K562 (cell line): Measurements from ENCODE around the gene AFAP1. TPM values are rescaled to one million over a fixed set of nuclear protein-coding genes. Genes with fewer than 3 reads are reported as not detected.

ENCODE experiments used
- ATAC-seq: fragments of 200-7000 bp; cut with Tn5 transposase; 3 replicates; pipeline ENCODE4 v1.9.1; 2020; ENCODE audit warnings: moderate library complexity
- BruUV-seq: library from RNA; stranded (reverse); fragments of 400-500 nt; replicated peaks from 2 replicates; lab custom pipeline; 2021; lab: Mats Ljungman, UMichigan
- CTCF ChIA-PET: fragments of 300-600 bp; formaldehyde crosslinking; extraction: SDS; loops from one replicate; lab custom pipeline; 2021; ENCODE audit warnings: low intra/inter-chr PET ratio; lab: Yijun Ruan, JAX
- POLR2A ChIA-PET: fragments of 300-600, 350-650 bp; sonication (Branson Sonifier 250); formaldehyde crosslinking; extraction: SDS; loops from one replicate; lab custom pipeline; 2021; ENCODE audit warnings: antibody characterized with exemption, inconsistent platforms; lab: Yijun Ruan, JAX
- DNase-seq, 4 experiments: peaks; one replicate each; pipeline versions ENCODE4 v3.0.0 to v3.0.0-alpha.2; 2011 to 2018; ENCODE audit warnings: low spot score in 3 of 4, mixed read lengths in 3 of 4; ENCODE audit errors: extremely low read depth in 1 of 4
- FAIRE-seq: peaks from 2 replicates; lab custom pipeline; 2011; peaks lifted over from hg19 to GRCh38; lab: Jason Lieb, UNC
- H2AFZ ChIP-seq: 2 replicates; pipeline ENCODE4 v1.6.0; 2011; ENCODE audit warnings: low read depth, low read length, control low read depth, inconsistent platforms
- H3K27ac ChIP-seq: fragments of 200-600 bp; 3 replicates; pipeline ENCODE4 v1.8.0; 2011; ENCODE audit warnings: low read depth, mild to moderate bottlenecking, control low read depth, inconsistent platforms, low read length, moderate library complexity, mixed read lengths; ENCODE audit errors: extremely low read depth
- H3K27me3 ChIP-seq, 2 experiments: fragments of 300-600 bp in 1 of 2; 2 replicates in 1 of 2; 3 replicates in 1 of 2; pipeline versions ENCODE4 v1.6.0 to v1.8.0; 2011; ENCODE audit warnings: inconsistent platforms in 2 of 2, low read length in 2 of 2, mild to moderate bottlenecking in 1 of 2, mixed read lengths in 1 of 2, moderate library complexity in 1 of 2; ENCODE audit not compliant: control insufficient read depth in 2 of 2, insufficient read depth in 2 of 2
- H3K36me3 ChIP-seq: fragments of 300-600 bp; 3 replicates; pipeline ENCODE4 v1.8.0; 2011; ENCODE audit warnings: mild to moderate bottlenecking, low read length, inconsistent platforms; ENCODE audit not compliant: control insufficient read depth, insufficient read depth
- H3K4me1 ChIP-seq, 2 experiments: fragments of 200-600 bp in 1 of 2; replicated peaks in 1 of 2; 2 replicates in 1 of 2; 3 replicates in 1 of 2; pipeline versions ENCODE4 v1.5.1 to v1.8.0; 2011; ENCODE audit warnings: inconsistent platforms in 2 of 2, low read length in 2 of 2, mild to moderate bottlenecking in 1 of 2, mixed read lengths in 1 of 2, moderate library complexity in 1 of 2; ENCODE audit not compliant: control insufficient read depth in 2 of 2, insufficient read depth in 2 of 2
- H3K4me2 ChIP-seq: 2 replicates; pipeline ENCODE4 v1.6.1; 2011; ENCODE audit warnings: low read length, control low read depth, inconsistent platforms, mixed read lengths; ENCODE audit not compliant: insufficient read depth
- H3K4me3 ChIP-seq: fragments of 200-600 bp; sonication (generic), shearing (Covaris generic); 2 replicates; pipeline ENCODE4 v1.5.1; 2016; ENCODE audit warnings: control low read depth, inconsistent platforms
- H3K79me2 ChIP-seq: fragments of 200-600 bp; 3 replicates; pipeline ENCODE4 v1.8.0; 2011; ENCODE audit warnings: low read length, inconsistent platforms; ENCODE audit not compliant: control insufficient read depth, insufficient read depth
- H3K9ac ChIP-seq, 2 experiments: 2 replicates each; pipeline versions ENCODE4 v1.6.0 to v1.6.1; 2011; ENCODE audit warnings: low read depth in 2 of 2, low read length in 2 of 2, control low read depth in 1 of 2, inconsistent platforms in 1 of 2, mild to moderate bottlenecking in 1 of 2, mixed read lengths in 1 of 2; ENCODE audit not compliant: insufficient read depth in 1 of 2
- H3K9me1 ChIP-seq: one replicate; pipeline ENCODE4 v1.6.0; 2011; ENCODE audit warnings: inconsistent platforms, mild to moderate bottlenecking, low read length, moderate library complexity; ENCODE audit not compliant: control insufficient read depth, insufficient read depth
- H3K9me3 ChIP-seq: replicated peaks from 2 replicates; pipeline ENCODE4 v1.5.1; 2011; ENCODE audit warnings: low read depth, low read length, inconsistent platforms; ENCODE audit not compliant: control insufficient read depth, insufficient read depth
- H4K20me1 ChIP-seq: replicated peaks from 2 replicates; pipeline ENCODE4 v1.6.1; 2011; ENCODE audit warnings: low read length, inconsistent platforms, mixed read lengths; ENCODE audit not compliant: control insufficient read depth, insufficient read depth
- CGGBP1 ChIP-seq: fragments of 250-450 bp; sonication (Bioruptor Pico); IDR thresholded peaks from 2 replicates; pipeline ENCODE4 v1.9.0; 2021; ENCODE audit warnings: mild to moderate bottlenecking
- KDM5B ChIP-seq: fragments of 200-600 bp; sonication (generic); IDR thresholded peaks from 2 replicates; pipeline ENCODE4 v1.6.1; 2012; ENCODE audit warnings: low read depth, mild to moderate bottlenecking, moderate library complexity, low read length, control low read depth, inconsistent platforms; ENCODE audit not compliant: insufficient replicate concordance
- KLF10 ChIP-seq: fragments of 250-450 bp; sonication (Bioruptor Pico); IDR thresholded peaks from 2 replicates; pipeline ENCODE4 v1.6.1; 2021; ENCODE audit warnings: matching md5 sums
- MAFF ChIP-seq: IDR thresholded peaks from 2 replicates; pipeline ENCODE4 v1.6.1; 2012; ENCODE audit warnings: low read length, improper control_type of control experiment
- POU5F1 ChIP-seq: fragments of 150-350 bp; IDR thresholded peaks from 2 replicates; pipeline ENCODE4 v1.6.1; 2014; ENCODE audit warnings: borderline replicate concordance, low read length, low read depth, mild to moderate bottlenecking; ENCODE audit not compliant: partially characterized antibody
- PPARD ChIP-seq: fragments of 250-450 bp; sonication (Bioruptor Pico); IDR thresholded peaks from 2 replicates; pipeline ENCODE4 v1.8.0; 2022; ENCODE audit warnings: inconsistent platforms, mild to moderate bottlenecking, moderate library complexity
- ZBTB17 ChIP-seq: fragments of 450-650 bp; formaldehyde crosslinking; IDR thresholded peaks from 2 replicates; pipeline ENCODE4 v1.4.0; 2020; ENCODE audit warnings: mild to moderate bottlenecking
- ZC3H8 ChIP-seq: fragments of 450-650 bp; IDR thresholded peaks from 2 replicates; pipeline ENCODE4 v1.6.1; 2017
- ZKSCAN1 ChIP-seq: fragments of 150-350 bp; IDR thresholded peaks from 2 replicates; pipeline ENCODE4 v1.6.1; 2016; ENCODE audit warnings: low read depth, low read length
- ZNF232 ChIP-seq: sonication (generic); formaldehyde crosslinking; IDR thresholded peaks from 2 replicates; pipeline ENCODE4 v1.8.0; 2022; ENCODE audit warnings: mild to moderate bottlenecking, missing genetic modification reagents
- ZNF668 ChIP-seq: fragments of 250-450 bp; sonication (Bioruptor Pico); IDR thresholded peaks from 2 replicates; pipeline ENCODE4 v1.8.0; 2022; ENCODE audit warnings: mild to moderate bottlenecking, inconsistent platforms
- ZSCAN29 ChIP-seq: fragments of 450-650 bp; IDR thresholded peaks from 2 replicates; pipeline ENCODE4 v1.6.1; 2017
- WGBS: fragments of 100-300 bp; shearing (Covaris generic); methylation state at CpG from one replicate; pipeline ENCODE4 v1.1.6; 2016; ENCODE audit warnings: low coverage, mixed read lengths; ENCODE audit not compliant: insufficient coverage; ENCODE audit errors: missing lambda C conversion rate; 5-methylcytosine and 5-hydroxymethylcytosine counted together
- in situ Hi-C: fragments of 300-500 bp; cut with MboI; formaldehyde crosslinking; loops from 4 replicates; pipeline ENCODE4 v1.15.0; 2018; ENCODE audit warnings: inconsistent platforms, mixed read lengths
- intact Hi-C: fragments of 100-400 bp; cut with micrococcal nuclease; formaldehyde crosslinking; loops from 2 replicates; pipeline ENCODE4 v1.14.2; 2022
- polyA plus RNA-seq, 8 experiments: library from polyadenylated mRNA; depleted of rRNA in 4 of 8; stranded (reverse) in 5 of 8; unstranded in 3 of 8; fragments of >200 nt; fragmentation: Nextera tagmentation in 2 of 8; fragmentation: Illumina TruSeq in 1 of 8; extraction: Ambion mirVana in 2 of 8; extraction: Trizol in 1 of 8; gene quantifications; 2 replicates each; pipeline versions ENCODE4 v1.2.1 to v1.2.3, GENCODE V29; 2011 to 2014; ENCODE audit warnings: inconsistent platforms in 1 of 8, missing spikeins in 1 of 8
- total RNA-seq, 7 experiments: library from RNA; depleted of rRNA in 6 of 7; stranded (reverse); fragments of >200 nt in 6 of 7; fragmentation: Illumina TruSeq in 2 of 7; extraction: Trizol in 2 of 7; gene quantifications; 2 replicates each; pipeline versions ENCODE4 v1.2.1 to v1.2.3, GENCODE V29; 2011 to 2021; ENCODE audit warnings: low replicate concordance in 1 of 7

AFAP1 gene
- total and polyA plus RNA-seq, 9 of the 15 experiments (the other 6 are each of a cell fraction or from before 2014, with no cell fraction given) = 0.07 to 0.42 (median 0.12) TPM; not detected in 1

- no peak overlapping the region for H3K9ac ChIP-seq
- no peak for FAIRE-seq
- no peaks in the 10 kb centered on the region for H3K36me3 ChIP-seq
- TF ChIP-seq POU5F1 = no peak
- TF ChIP-seq ZSCAN29 = no peak
- TF ChIP-seq ZKSCAN1 = no peak
- no peak for TF ChIP-seq ZBTB17 (CRISPR knock-in tag)
- no peak for TF ChIP-seq CGGBP1 (CRISPR knock-in tag)
- TF ChIP-seq KLF10 = no peak
- TF ChIP-seq ZC3H8 = no peak
- no peak for TF ChIP-seq ZNF668 (CRISPR knock-in tag)
- no peak for TF ChIP-seq KDM5B
- TF ChIP-seq PPARD (CRISPR knock-in tag) = no peak
- no peak for TF ChIP-seq ZNF232 (CRISPR knock-in tag)
- TF ChIP-seq MAFF = no peak
- ATAC-seq = no peak
- BruUV-seq = no TSS peak
- no peaks in the 10 kb centered on the region for H3K9me1 ChIP-seq
- H3K4me2 ChIP-seq = no peak overlapping the region
- POLR2A ChIA-PET = no interaction called here
- H2AFZ ChIP-seq = no peak overlapping the region
- no peaks in the 10 kb centered on the region for H3K79me2 ChIP-seq
- DNase-seq = no peak
- H4K20me1 ChIP-seq = no peaks in the 10 kb centered on the region
- H3K4me3 ChIP-seq = no peak overlapping the region
- 1% methylated on average over 16 of the region's 16 CpGs for WGBS
- intact Hi-C loops = no loop called here
- no peaks in the 10 kb centered on the region for H3K9me3 ChIP-seq
- H3K27me3 ChIP-seq = peaks cover 4 to 19% of the 10 kb centered on the region in 2 experiments; a peak in 2 of 5 replicates
- CTCF ChIA-PET = no interaction called here
- no peaks in the 10 kb centered on the region for H3K4me1 ChIP-seq
- no peak overlapping the region for H3K27ac ChIP-seq
- in situ Hi-C loops = no loop called here
These were observed 54.2 kb downstream of the AFAP1 start for GRCh38 chr4:7885216-7886006.
